Activated CD8-positive, alpha-beta memory T cell treated with anti-CD3 and anti-CD28 coated beads for 24 hours (primary cell): ENCODE data around the gene FHAD1.
A peak's percentile ranks its signal among the peaks of the same experiment; 100 is the strongest.
"Not testable (repeated sequence)": the region's sequence is repeated elsewhere in the genome, so short reads cannot be mapped to it uniquely, and the experiment has no call there.

Experiments
- DNase-seq: peaks from one replicate; pipeline ENCODE4 v3.0.0-alpha.2; 2020

Gene FHAD1

DNA sequence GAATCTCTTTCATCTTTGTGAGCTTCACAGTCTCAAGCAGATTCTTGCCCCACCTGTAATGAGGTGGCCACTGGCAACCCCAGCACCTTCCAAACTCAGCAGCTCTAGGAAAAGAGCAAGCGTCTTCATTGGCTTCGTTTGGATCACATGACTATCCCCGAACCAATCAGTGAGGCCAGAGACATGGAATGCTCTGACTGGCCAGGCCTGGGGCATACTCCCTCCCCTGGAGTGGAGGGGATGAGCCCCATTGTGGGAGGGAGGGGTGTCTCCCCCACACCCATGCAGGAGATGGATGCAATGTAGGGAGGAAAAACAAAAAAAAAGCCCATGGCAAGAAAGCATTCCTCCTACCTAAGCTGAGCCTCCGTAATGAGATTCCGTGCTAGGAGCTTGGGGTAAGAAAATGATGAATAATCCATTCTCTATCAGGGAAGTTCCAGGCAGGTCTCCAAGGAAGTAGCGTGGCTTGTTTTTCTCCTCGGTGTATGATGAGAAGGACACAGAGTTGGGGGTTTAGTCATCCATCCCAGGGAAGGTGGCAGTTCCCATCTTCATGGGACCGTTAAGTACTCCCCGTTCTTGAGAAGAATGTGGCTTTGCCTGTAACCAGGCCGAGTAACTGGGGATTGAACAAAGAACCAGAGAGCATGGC is 32.7 kb downstream of the FHAD1 start:
- DNase-seq: no peak

- no peak for DNase-seq
Observed at GRCh38 chr1:15280416-15280815, 33.4 kb downstream of the FHAD1 start.

GRCh38 chr1:15282038-15282437 is 35.0 kb downstream of the FHAD1 start:
- DNase-seq: no peak

- no peak for DNase-seq
Observed at GRCh38 chr1:15282810-15283474, 35.9 kb downstream of the FHAD1 start.

- no peak for DNase-seq
Observed at GRCh38 chr1:15283526-15283925, 36.5 kb downstream of the FHAD1 start.

- no peak for DNase-seq
Observed at GRCh38 chr1:15286452-15286851, 39.4 kb downstream of the FHAD1 start.

DNA sequence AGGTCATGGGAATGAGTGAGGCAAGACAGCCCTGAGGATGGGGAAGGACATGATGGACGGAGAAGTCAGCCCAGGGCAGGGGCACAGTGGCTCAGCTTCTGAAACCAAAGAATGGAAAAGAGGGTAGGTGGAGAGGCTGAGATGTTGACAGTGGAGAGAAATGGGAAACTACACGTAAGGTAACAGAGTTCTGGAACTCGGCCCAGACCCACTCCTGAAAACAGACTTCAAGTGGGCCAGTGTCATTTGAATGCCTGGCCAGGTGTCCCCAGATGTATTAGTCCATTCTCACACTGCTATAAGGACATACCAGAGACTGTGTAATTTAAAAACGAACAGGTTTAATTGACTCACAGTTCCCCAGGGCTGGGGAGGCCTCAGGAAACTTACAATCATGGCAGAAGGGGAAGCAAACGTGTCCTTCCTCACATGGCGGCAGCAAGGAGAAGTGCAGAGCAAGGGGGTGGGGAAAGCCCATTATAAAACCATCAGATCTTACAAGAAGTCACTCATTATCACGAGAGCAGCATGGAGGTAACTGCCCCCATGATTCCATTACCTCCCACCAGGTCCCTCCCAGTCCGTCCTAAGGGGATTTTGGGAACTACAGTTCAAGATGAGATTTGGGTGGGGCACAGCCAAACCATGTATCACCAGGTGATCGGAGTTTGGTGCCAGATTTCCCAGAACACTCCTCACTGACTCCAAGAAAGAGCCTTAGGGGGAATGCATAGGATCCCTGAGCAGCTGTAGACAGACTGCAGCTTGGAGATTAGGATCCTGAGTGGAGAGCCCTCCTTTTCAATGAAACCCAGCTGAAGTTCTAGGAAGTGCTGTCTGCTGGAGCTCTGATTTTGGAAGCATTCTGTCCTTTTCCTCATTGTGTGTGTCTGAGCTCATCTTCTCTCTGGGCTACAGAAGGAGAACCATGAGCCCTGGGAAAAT is 40.3 kb downstream of the FHAD1 start:
- no peak for DNase-seq

DNA sequence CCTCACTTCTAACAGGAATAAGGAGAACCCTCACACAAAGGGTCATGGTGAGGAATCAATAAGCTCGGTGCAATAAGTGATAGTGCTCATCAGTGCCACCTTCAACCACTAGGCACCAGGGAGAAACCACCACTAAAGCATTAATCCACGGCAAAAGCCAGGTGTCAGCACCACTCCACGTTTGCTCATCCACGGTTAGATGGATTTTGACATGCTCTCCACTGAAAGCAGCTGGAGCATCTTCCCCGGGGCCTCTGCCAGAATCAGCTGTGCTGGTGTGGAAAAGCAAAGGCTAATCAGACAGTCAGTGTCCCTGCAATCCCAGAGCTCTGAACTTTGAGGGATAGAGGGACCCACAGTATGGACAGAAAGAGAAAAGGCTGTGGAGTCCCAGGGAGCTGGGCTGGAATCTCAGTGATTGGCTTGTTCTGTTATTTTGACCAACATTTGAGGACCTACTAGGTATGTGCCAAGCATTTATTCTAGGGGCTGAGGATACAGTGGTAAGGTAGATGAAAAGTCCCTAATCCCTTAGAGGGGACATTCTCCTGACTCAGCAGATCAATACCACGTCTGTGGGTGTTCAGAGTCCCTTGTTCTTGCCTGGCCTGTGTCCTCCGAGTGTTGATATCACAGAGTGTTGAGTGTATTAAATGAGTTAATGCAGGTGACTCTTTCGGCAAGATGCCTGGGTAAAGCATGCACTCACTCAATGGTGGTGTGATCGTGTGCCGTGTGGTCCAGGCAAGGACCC is 41.3 kb downstream of the FHAD1 start:
- no peak for DNase-seq

- DNase-seq: no peak
Observed at GRCh38 chr1:15289251-15289651, 42.2 kb downstream of the FHAD1 start.

GRCh38 chr1:15290382-15290781 is 43.4 kb downstream of the FHAD1 start:
- no peak for DNase-seq

DNA sequence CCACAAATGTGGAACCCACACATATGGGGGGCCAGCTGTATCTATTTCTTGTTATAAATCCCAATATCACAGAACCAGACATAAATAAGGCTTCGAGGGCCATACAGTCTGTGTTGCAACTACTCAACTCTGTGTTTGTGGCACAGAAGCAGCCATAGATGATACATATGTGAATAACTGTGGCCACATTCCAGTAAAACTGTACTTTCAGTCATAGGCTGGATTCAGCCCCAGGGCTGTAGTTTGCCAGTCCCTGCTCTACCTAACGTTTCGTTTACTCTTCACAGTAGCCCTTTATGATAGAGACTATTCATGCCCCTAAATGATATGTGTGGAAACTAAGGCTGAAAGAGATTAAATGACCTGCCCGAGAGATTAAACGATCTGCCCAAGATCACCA is 48.7 kb downstream of the FHAD1 start:
- DNase-seq: no peak

- DNase-seq: no peak
Observed at GRCh38 chr1:15296585-15297321, 49.7 kb downstream of the FHAD1 start.

DNA sequence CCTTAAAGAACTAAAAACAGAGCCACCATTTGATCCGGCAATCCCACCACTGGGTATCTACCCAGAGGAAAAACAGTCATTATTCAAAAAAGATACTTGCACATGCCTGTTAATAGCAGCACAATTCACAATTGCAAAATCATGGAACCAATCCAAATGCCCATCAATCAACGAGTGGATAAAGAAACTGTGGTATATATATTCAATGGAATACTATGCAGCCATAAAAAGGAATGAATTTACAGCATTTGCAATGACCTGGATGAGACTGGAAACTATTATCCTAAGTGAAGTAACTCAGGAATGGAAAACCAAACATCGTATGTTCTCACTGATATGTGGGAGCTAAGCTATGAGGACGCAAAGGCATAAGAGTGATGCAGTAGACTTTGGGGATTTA is 51.0 kb downstream of the FHAD1 start:
- DNase-seq: not testable (repeated sequence)

- DNase-seq: no peak
Observed at GRCh38 chr1:15299179-15299578, 52.2 kb downstream of the FHAD1 start.

- no peak for DNase-seq
Observed at GRCh38 chr1:15299806-15300205, 52.8 kb downstream of the FHAD1 start.

GRCh38 chr1:15303935-15304334 is 56.9 kb downstream of the FHAD1 start:
- DNase-seq: no peak

- DNase-seq: peak; percentile 89
Observed at GRCh38 chr1:15304708-15305467, 57.9 kb downstream of the FHAD1 start.

- DNase-seq: no peak
Observed at GRCh38 chr1:15305468-15305770, 58.4 kb downstream of the FHAD1 start.

DNA sequence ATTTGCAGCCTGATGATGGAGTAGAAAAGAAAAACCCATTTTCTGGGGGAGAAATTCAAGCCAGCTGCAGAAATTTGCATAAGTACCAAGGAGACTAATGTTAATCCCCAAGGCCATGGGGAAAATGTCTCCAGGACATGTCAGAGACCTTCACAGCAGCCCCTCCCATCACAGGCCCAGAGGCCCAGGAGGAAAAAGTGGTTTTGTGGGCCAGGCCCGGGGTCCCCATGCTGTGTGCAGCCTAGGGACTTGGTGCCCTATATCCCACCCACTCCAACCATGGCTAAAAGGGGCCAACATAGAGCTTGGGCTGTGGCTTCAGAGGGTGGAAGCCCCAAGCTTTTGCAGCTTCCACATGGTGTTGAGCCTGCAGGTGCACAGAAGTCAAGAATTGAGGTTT is 59.3 kb downstream of the FHAD1 start:
- not testable (repeated sequence) for DNase-seq

- no peak for DNase-seq
Observed at GRCh38 chr1:15308135-15308534, 61.1 kb downstream of the FHAD1 start.

- no peak for DNase-seq
Observed at GRCh38 chr1:15308621-15309027, 61.6 kb downstream of the FHAD1 start.

GRCh38 chr1:15309687-15310086 is 62.7 kb downstream of the FHAD1 start:
- DNase-seq: no peak
